GM19240 (cell line): ENCODE measurements around the gene BAHCC1.

Experiments
- DNase-seq: peaks from one replicate; pipeline ENCODE4 v3.0.0; 2011; ENCODE audit warnings: low spot score; ENCODE audit not compliant: insufficient read length

Gene BAHCC1

DNA sequence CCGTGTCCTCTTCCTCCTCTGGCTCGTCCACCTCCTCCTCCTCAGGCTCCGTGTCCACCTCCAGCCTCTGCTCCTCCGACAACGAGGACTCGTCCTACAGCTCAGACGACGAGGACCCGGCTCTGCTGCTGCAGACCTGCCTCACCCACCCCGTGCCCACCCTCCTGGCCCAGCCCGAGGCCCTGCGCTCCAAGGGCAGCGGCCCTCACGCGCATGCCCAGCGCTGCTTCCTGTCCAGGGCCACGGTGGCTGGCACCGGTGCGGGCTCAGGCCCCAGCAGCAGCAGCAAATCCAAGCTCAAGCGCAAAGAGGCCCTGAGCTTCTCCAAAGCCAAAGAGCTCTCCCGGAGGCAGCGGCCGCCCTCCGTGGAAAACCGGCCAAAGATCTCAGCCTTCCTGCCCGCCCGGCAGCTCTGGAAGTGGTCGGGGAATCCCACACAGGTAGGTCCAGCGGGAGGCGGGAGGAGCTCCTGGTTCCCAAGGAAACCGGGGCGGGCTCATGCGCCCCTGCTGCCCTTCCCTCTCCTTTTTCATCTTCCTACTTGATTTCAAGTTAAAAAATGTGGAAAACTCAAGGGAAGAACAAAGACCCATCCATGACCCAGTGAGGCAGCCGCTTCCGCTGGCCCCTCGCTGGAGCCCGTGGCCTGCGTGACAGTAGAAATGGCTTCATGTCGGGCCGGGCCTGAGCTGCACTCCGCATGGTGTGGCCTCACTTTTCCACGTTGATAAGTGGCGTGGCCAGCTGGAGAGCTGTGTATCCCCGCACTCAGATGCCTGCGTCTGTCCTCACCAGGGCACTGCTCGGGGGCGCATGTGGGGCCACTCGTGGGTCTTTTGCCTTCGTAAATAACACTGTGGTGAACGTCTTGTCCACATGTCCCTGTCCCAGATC is 66.6 kb downstream of the BAHCC1 start:
- no peak for DNase-seq

DNA sequence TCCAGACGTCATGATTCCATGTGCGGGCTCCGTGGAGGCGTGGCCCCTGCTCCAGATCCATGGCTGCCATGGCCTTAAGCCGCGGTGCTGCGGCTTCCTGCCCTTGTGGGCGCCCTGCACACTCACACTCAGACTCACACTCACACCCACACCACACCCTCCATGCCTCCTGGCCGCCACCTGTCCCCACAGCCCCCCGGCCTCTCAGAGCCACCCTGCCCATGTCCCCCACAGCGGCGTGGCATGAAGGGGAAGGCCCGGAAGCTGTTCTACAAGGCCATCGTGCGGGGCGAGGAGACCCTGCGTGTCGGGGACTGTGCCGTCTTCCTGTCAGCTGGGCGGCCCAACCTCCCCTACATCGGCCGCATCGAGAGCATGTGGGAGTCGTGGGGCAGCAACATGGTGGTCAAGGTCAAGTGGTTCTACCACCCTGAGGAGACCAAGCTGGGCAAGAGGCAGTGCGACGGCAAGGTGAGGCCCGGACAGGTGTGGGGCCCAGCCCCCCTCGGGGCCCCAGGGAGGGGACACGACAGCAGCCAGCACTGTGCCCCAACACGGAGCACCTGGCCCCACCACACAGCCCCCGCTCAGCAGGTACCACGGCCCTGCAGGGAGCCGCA is 67.4 kb downstream of the BAHCC1 start:
- DNase-seq = no peak

DNA sequence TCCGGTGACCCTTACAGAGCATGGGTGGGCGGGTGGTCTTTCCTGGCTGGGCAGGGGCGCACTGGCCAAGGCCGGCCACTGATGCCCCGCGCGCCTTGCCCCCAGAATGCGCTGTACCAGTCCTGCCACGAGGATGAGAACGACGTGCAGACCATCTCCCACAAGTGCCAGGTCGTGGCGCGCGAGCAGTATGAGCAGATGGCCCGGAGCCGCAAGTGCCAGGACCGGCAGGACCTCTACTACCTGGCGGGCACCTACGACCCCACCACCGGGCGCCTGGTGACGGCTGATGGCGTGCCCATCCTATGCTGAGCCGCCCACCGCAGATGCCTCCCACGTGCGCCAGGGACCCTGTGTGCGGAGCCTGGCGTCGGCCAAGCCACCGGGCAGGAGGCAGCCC is 68.2 kb downstream of the BAHCC1 start:
- no peak for DNase-seq

DNA sequence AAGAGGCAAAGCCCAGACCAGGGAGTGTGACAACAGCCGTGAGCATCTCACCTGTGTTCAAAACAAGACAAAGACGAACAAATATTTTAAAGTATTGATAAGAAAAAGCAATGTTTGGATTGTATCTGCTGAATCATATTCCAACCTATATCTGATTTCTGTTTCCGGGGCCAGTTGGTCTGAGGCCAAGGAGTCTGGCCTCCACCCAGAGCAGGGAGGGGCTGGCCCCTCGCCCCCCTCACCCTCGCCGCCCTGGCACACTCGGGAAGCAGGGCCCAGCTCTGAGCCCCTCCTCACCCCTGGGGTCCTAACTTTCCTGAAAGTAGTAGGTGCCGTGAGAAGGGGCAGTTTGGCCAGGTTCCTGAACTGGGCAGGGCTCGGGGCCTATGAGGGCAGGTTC is 69.3 kb downstream of the BAHCC1 start:
- DNase-seq = no peak

DNA sequence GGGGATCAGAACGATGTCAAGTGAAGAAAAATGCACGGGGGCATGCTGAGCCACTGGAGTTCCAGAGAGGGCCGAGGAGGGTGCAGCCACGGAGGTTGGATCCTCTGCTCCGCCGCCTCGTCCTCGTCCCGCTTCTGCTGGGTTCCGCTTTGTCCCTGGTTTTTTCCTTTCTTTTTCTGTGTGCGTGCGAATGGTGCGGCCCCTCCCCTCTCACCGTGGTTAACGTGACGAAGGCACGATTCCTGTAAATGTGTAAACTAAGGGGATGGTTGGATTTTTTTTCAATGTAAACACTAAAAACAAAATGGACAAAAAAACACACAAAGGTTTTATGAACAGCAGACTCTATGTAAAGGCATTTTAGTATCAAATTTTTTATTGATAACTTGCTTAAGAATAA is 70.7 kb downstream of the BAHCC1 start:
- no peak for DNase-seq

DNA sequence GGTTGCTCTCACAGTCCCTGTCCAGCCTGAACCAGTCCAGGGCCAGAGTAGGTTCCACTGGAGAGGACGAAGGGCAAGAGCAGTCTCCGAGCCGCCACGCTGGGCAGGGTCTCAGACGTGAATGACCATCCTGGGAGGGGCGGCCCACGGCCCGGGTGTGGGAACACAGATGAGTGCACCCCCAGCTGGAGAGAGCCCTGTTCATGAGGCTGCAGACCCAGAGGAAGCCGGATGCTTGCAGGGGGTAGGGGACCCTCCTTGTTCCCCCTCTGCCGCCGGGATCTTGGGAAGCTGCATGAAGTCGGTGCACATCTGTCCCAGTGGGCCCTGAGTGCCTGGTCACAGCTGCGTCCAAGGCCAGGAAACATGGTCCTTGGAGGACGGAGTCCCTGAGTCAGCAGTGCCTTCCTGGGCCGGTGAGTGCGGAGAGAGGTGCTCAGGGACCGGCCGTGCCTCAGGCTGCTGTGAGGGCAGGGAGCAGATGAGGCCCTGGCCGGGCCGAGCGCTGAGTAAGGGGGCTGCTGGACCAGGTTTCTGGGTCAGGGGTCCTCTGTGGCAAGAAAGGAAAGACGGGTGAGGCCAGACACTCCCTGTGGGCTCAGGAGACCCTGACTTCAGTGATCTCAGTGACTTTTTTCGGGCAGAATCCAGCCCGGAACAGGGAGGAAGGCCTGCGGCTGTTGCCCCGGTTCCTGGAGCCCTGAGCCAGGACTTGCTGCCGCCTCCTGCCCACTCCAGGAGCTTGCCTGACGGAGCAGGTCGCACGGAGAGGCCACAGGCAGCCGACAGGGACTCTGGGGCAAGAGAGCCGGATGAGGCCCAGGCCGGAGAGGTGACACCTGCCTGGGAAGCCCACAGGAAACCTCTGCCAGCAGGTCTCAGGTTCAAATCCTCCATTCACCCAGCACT is 71.6 kb downstream of the BAHCC1 start:
- no peak for DNase-seq

DNA sequence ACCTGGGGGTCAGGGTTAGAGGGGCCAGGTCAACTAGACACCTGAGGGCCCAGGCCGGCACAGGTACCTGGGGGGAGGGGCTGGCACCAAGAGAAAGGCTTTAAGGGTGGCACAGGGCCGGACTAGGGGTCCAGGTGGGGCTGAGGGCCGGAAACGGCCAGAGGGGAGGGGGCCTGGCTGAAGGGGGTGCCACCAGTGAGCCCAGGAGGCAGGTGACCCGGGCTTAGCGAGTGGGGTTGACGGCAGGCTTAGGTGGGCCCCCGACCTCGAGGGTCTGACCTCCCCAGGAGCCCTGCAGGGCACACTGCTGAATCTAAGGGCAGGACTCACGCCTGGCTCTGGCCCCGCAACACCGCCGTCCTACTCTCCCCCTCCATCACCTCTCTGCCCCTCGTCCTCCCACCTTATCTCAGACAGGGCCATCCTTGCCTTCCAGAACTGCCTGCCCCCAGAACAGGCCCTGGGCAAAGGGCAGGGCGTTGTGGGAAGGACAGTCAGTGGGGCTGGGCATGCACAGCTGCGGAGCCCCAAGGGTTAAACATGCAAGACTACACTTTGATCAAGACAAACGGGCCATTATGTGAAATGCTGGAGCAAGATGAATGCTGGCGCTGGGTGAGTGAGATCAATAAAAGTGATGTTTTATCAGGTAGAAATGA is 73.0 kb downstream of the BAHCC1 start:
- no peak for DNase-seq

DNA sequence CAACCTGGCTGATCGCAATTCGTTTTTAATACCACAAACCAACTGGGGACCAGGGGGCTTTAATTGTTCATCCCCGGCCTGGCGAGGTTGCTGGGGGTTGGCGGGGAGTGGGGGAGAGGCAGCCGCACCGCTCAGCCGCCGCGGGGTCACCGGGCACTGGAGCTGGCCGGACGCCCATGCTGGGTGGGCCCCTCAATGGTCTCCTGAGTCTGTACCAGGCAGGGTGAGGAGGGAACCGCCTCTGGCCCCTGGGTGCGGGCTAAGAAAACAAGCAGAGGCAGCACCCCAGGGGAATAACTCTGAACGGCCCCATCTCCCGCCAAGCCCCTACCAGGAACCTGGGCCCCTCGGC is 73.5 kb downstream of the BAHCC1 start:
- DNase-seq = no peak

DNA sequence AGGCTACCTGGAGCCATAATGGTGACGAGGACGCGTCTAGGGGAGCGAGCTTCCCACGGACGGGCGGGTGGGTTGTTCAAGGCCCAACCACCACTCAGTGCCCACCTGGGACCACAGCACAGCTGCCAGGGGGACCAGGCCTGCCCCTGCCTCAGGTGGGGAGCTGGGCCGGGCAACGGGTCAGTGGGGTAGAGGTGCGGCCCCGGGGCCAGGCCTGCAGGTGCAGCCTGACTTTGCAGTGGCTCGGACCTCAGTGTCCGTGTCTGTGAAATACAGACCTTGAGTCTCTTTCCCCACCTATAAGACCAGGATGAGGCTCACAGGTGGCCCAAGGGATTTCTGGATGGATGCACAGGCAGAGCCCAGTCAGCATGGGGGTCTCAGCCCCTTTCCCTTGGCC is 74.0 kb downstream of the BAHCC1 start:
- no peak for DNase-seq

DNA sequence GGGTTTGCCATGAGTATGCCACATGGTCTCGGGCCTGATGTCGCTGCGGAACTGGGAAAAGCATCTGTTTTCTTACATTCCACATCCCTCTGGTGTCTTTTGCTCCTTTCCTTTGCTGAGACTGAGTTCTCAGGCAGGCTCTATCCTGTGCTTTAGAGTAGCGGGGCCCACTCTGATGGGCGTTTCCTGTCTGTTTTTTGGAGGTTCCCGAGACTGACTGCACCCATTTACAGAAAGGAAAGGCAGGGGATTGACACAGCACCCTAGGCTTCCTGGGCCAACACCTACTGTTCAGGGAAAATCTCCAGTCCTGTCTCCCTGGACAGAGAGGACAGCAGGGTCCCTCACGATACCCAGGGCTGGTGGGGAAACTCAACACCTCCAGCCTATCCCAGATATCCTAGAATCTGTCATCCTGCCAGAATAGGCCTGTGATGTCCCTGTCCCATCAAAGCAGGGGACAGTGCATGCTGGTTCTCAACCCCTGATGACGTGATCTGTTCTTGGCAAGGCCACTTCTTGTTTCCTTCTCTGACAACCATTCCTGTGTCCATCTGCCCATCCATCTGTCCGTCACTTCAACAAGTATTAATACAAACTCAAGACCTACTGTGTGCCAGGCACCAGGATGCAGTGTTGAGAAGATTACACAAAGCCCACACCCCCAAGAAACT is 75.2 kb downstream of the BAHCC1 start:
- DNase-seq = no peak

DNA sequence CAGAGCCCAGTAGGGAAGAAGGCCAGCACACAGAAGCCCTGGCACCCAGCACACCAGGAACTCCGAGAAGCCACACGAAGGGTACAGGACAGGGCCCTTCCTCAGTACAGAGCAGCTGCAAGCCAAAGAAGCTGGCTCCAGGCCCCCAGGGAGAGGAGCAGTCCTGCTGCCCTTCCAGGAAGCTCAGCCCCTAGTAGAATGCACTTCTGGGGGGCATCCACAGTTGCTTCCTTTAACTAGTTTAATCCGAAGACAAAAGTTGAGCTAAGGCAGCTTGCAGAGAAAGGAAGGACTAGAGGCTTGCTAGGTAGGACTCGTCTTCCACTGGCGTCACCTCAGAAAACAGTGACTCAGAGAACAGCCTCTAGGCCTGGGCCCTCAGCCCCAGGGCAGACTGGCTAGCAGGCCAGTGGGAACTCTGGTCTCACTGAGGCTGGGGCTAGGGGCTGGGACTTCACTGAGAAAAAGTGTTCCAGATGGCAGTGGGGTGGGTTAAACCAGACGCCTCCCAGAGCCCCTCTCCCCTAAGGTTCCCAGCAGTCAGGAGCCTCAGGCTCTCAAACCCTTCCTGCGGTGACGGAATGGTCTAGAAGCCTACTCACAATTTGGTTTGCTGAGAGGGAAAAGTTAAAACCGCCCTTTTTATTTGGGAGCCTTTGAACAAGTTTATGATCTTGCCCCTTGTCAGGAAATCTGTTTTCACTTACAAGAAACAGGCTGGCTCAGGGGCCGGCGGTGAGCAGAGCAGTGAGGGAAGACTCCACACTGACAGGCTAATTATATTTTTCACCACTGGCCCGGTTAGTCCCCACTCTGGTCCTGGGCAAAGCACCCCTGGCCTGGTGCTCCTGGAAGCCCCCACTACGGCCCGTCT is 75.9 kb downstream of the BAHCC1 start:
- DNase-seq = no peak

DNA sequence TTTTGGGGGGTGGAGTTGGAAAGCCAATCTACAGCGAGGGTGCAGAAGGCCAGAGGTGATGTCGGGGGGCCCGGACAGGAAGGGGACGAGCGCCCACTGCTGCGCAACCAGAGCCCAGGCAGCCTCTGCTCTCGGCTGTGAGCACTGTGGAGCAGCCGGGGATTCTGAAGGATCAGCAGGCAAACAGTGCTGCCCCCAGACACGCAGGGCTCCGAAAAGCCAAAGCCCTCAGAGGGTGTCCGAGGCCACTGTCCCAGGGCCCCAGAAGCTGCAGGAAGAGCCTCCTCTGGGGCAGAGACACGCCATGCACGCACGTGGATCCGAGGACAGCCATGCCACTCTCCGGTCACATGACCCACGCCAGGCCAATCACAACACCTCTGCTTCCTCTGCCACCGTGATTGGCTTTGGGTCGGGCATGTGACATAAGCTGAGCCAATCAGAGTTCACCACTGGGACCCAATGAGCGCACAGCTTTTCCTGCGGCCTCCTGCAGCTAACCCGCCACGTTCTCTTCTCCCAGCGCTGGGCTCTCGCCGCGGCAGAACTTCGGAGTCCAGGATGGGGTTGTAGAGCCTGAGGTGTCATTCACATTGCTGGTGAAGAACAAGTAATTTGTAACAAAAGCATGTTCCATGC is 76.7 kb downstream of the BAHCC1 start:
- DNase-seq = peak; percentile 43

DNA sequence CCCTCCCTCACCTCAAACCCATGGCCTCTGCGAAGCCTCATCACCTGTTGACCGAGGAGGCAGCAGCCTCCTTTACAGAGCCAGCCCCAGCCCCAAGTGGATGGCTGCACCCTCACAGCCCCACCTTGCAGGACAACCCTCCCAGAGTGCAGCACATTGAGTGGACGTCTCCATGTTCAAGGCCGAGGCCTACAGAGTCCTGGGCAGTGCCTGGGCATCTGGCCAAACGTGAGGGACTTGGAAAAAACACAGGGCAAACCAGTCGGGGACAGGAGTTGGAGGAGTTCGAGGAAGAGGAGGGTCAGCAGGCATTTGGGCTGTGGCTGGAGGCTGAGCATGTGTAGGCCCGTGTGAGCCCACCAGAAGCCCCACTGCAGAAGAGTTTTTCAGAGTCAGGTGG is 77.8 kb downstream of the BAHCC1 start:
- no peak for DNase-seq

DNA sequence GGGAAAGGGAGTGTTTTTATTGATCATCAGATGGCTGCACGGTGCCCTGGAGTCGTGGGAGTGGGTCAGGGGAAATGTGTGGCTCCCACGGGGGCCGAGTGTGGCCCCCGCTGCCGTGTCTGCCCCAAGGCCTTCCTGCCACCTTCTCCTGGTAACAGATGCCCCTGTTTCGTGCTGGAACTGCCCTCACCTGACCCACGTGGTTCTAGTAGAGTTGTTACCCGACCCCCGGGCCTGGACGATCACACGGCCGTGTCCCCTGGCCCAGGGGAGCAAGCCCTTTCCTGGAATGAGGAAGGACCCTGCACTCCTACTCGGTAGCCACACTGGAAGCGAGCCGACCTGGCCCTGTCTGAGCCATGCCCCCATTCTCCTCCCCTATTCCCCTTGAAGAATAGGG is 79.7 kb downstream of the BAHCC1 start:
- no peak for DNase-seq

DNA sequence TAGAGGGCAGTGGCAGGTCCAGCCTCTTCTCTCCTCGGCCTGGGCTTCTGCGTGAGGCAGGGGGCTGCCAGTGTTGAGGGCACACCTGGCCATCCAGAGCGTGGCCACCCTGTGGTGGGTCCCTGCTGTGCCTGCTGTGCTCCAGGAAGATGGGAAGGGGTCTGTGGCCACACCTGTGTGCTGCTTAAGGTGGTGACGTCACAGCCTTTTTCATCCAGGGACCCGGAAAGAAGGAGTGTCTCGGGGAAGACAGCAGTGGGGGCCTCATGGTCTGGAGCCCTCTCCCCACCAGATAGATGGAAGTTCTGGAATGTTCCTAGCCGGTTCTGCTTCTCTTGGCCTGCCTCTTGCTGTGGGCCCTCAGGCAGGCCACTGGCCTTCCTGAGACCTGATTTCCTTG is 80.8 kb downstream of the BAHCC1 start:
- DNase-seq = no peak

DNA sequence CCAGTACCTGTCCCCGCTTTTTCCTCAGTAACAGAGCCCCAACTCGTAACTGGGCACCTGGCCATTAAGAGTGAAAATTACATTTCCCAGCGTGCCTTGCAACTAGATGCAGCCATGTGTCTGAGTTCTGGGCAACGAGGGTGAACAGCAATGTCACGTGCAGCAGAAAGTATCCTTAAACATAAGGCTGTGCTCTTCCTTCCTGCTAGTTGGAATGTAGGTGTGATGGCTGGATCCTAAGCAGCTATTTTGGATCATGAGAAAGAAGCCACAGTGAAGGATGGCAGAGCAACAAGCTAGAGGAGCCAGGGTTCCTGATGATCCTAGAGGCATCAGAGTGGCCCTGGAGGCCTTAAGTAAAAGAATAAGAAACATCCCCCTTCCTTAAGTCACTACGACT is 81.4 kb downstream of the BAHCC1 start:
- no peak for DNase-seq

DNA sequence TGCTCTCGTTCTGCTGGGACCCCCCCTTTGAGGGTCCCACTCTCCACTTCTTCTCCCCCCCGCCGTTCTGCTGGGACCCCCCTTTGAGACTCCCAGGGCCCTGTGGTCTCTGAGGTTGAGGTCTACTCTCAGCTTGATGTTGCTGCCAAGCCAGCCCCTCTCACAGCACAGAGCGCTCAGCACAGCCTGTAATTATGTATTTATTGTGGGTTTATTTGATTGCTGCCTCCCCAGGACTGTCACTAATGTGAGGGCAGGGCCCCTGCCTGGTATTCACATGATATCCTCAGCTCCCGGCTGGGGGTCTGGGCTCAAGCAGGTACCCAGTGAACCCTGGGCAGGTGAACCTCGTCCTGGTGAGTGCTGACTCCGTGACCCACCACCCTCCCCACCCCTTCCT is 81.9 kb downstream of the BAHCC1 start:
- no peak for DNase-seq

DNA sequence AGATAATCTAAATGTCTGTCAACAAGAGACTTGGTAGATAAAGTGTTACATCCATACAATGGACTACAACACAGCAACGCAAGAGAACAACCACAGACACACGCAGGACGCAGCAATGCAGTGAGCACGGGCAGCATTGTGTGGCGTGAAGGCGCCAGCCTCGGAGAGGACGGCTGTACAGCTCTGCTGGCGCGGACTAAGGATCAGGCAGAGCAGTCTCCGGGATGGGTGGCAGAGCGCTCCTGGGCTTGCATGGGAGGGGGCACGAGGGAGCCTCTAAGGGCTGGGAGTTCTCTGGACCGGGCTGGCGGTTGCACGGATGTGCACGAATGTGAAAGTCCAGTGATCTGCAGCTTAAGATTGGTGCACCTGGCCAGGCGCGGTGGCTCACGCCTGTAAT is 82.9 kb downstream of the BAHCC1 start:
- DNase-seq = no peak
